Measurements from ENCODE around the gene WDR45.

The WDR45 gene

DNA sequence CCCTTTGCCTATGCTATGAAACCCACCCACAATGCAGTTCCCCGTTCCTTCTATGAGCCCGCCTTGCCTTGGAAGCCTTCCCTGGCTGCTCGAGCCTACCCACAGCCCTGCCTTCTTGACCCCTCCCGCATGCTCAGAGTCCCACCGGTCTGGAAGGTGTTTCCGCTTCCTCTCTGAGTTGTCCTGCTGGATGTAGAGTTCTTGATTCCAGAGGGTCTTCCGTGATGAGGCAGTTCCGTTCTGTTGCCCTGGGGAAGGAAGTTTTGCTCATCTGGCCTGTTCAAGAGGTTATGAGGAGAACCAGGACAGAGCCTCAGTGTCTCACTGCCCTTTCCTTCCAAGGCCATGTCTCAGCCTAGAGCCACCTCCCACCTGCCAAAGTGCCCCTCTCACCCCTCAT is 36.4 kb upstream of the WDR45 start:
- TF ChIP-seq ZFX (IDR thresholded peaks at IDR 0.05), result no peak
- TF ChIP-seq, protein P1, sequence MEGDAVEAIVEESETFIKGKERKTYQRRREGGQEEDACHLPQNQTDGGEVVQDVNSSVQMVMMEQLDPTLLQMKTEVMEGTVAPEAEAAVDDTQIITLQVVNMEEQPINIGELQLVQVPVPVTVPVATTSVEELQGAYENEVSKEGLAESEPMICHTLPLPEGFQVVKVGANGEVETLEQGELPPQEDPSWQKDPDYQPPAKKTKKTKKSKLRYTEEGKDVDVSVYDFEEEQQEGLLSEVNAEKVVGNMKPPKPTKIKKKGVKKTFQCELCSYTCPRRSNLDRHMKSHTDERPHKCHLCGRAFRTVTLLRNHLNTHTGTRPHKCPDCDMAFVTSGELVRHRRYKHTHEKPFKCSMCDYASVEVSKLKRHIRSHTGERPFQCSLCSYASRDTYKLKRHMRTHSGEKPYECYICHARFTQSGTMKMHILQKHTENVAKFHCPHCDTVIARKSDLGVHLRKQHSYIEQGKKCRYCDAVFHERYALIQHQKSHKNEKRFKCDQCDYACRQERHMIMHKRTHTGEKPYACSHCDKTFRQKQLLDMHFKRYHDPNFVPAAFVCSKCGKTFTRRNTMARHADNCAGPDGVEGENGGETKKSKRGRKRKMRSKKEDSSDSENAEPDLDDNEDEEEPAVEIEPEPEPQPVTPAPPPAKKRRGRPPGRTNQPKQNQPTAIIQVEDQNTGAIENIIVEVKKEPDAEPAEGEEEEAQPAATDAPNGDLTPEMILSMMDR (conservative IDR thresholded peaks at IDR 0.05), result no peak
- H3K27ac ChIP-seq, result no peak overlapping the region

DNA sequence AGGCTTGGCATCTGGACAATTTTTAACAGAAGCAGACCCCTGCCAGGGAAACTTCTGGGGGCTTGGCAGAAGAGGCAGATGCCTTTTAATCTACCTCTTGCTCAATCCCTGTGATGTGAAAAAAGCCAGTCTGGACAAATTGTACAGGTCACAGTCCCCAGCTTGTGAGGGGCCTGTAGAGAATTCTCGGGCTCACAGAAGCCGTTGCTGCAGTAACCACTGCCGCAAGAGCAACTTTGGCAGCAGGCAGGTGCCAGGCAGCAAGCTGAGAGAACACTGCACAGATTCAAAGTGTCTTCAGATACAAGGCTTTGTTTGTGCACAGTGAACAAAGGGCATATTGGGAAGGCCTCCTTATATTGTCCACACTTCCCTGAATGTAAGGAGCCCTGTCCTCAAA is 32.1 kb upstream of the WDR45 start:
- H3K27ac ChIP-seq, result no peak overlapping the region
- TF ChIP-seq ZFX (IDR thresholded peaks at IDR 0.05), result no peak
- TF ChIP-seq, protein P1 (conservative IDR thresholded peaks at IDR 0.05), result no peak

DNA sequence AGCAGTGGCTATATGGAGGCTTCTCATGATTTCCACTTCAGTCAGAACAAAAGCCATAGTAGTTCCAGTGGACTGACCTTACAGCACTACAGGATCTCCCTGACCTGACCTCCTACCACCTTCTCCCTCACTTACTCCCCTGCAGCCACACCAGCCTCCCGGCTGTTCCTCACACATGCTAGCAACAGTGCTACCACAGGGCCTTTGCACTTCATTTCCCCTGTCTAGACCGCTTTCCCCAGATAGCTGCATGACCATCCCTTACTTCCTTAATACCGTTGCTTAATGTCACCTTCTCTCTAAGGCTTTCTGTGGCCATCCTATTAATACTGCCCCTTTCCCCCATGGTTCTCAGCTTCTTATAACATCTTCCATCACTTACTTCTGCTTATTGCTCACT is 30.7 kb upstream of the WDR45 start:
- no peak for TF ChIP-seq ZFX (IDR thresholded peaks at IDR 0.05)
- TF ChIP-seq, protein P1 (conservative IDR thresholded peaks at IDR 0.05), result no peak
- H3K27ac ChIP-seq, result no peak overlapping the region

DNA sequence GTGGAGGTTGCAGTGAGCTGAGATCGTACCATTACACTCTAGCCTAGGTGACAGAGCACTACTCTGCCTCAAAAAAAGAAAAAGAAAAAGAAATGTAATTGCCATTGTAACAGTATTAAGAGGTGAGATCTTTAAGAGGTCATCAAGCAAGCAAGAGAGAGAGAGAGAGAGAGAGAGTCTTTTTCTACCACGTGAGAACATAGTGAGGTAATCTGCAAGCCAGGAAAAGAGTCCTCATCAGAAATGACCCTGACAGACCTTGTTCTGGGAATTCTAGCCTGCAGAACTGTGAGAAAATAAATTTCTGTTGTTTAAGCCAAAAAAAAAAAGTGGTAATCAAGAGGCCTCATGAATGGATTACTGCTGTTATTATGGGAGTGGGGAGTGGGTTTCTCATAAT is 29.0 kb upstream of the WDR45 start:
- TF ChIP-seq, protein P1 (conservative IDR thresholded peaks at IDR 0.05), result no peak
- TF ChIP-seq ZFX (IDR thresholded peaks at IDR 0.05), result no peak
- H3K27ac ChIP-seq, result no peak overlapping the region

DNA sequence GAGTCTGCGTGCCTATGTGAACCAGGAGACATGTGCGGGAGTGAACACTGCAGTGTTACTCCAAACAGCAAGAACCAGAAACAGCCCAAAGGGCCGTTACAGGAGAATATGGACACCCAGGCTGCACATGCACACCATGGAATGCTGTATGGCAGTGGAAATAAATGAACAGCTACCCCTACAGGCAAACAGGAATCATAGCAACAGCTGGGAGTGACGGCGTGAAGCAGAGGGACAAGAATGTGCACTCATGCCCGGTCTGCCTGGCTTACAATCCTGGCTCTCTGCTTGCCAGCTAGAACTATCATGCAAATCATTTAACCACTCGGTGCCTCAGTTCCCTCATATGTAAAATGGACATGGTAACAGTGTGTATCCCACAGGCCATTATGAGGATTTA is 27.2 kb upstream of the WDR45 start:
- TF ChIP-seq ZFX (IDR thresholded peaks at IDR 0.05), result no peak
- TF ChIP-seq, protein P1 (conservative IDR thresholded peaks at IDR 0.05), result no peak; the same call in 1 of the 2 replicates
- no peak overlapping the region for H3K27ac ChIP-seq

DNA sequence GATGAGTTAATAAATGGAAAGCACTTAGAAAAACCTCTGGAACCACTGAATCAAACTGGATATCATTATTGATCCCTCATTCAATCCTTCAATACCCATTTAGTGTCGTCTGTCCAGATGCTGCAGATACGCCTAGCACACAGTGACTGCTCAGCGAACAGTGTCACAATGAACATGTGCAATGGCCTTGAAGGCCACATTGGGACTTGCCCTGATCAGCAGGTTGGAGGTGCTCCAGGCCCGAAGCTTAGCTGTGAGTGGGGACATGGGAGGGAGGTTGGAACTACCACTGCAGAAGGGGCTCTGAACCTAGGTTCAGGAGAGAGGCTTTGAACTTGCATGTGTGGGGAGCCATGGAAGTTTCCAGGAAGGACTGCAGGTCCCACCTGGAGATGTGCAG is 26.6 kb upstream of the WDR45 start:
- TF ChIP-seq, protein P1 (conservative IDR thresholded peaks at IDR 0.05), result no peak
- TF ChIP-seq ZFX (IDR thresholded peaks at IDR 0.05), result no peak
- H3K27ac ChIP-seq, result no peak overlapping the region

DNA sequence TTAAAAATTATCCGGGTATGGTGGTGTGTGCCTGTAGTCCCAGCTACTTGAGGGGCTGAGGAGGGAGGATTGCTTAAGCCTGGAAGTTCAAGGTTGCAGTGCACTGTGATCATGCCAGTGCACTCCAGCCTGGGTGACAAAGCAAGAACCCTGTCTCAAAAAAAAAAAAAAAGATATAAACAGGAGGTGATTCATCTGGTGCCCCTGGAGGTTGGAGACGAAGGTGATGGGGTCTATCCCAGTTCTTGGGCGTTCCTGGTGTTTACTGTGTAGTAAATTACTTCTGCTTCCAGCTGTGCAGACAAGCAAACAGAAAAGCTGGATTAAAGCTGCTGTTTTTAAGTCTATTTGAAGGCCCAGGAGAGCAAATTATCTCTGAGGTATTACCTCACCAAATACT is 23.9 kb upstream of the WDR45 start:
- TF ChIP-seq, protein P1 (conservative IDR thresholded peaks at IDR 0.05), result no peak
- no peak for TF ChIP-seq ZFX (IDR thresholded peaks at IDR 0.05)
- H3K27ac ChIP-seq, result no peak overlapping the region
